Measurements from ENCODE around the gene FAM13B. TPM values are rescaled to one million over a fixed set of nuclear protein-coding genes. Genes with fewer than 3 reads are reported as not detected.

FAM13B gene
- total RNA-seq, 1 donor = 59.7 TPM

- Histone ChIP-seq H3K9me3 (ENCODE audit: low read depth, low read length) (no peaks in the 10 kb centered on the region), H3K4me2 (ENCODE audit: insufficient read depth, low read length) (no peak overlapping the region), H4K20me1 (ENCODE audit: insufficient read depth, low read length) (peaks cover 7% of the 10 kb centered on the region), H3K79me2 (ENCODE audit: insufficient read depth, low read length) (peaks cover 60% of the 10 kb centered on the region), H3K27ac (ENCODE audit: low read depth, low read length) (no peak overlapping the region), H3K4me3 (ENCODE audit: insufficient read depth, low read length) (no peak overlapping the region), H3K4me1 (ENCODE audit: insufficient read depth, low read length) (peaks cover 24% of the 10 kb centered on the region), H3K36me3 (ENCODE audit: insufficient read depth, low read length) (peaks cover 9% of the 10 kb centered on the region), H3K27me3 (ENCODE audit: insufficient read depth, low read length) (no peaks in the 10 kb centered on the region), H2AFZ (ENCODE audit: low read length) (no peak overlapping the region)
- TF ChIP-seq CTCF (IDR thresholded peaks at IDR 0.05; ENCODE audit: extremely low read depth, low read depth, low read length) = no peak
- peak; percentile 48 for DNase-seq (ENCODE audit: insufficient read length, low spot score, missing footprints)
These were observed 35.1 kb downstream of the FAM13B start for GRCh38 chr5:137997726-137998213.

DNA sequence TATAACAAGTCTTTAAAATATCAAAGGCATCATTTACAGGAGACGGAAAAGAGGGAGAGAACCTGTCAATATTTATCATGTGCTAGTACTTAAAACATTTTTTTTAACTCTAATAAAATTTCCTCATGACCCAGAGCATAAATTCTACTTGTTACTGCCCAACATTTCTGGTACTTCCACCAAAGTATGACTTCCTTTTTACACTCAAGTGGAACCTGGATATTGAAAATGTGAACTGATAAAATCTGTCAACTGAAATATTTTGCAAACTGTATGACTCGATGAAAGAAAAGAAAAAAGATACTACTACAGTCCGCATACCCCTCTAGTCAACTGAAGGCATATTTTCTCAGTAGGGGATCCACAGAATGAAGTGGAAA is 37.1 kb downstream of the FAM13B start:
- no peaks in the 10 kb centered on the region for H3K27me3 ChIP-seq (ENCODE audit: insufficient read depth, low read length)
- DNase-seq (ENCODE audit: insufficient read length, low spot score, missing footprints) = no peak
- H2AFZ ChIP-seq (ENCODE audit: low read length) = no peak overlapping the region
- H4K20me1 ChIP-seq (ENCODE audit: insufficient read depth, low read length) = peaks cover 7% of the 10 kb centered on the region
- peaks cover 24% of the 10 kb centered on the region for H3K4me1 ChIP-seq (ENCODE audit: insufficient read depth, low read length)
- H3K4me2 ChIP-seq (ENCODE audit: insufficient read depth, low read length) = peak overlapping the region; percentile 13
- peaks cover 64% of the 10 kb centered on the region for H3K79me2 ChIP-seq (ENCODE audit: insufficient read depth, low read length)
- H3K4me3 ChIP-seq (ENCODE audit: insufficient read depth, low read length) = no peak overlapping the region
- TF ChIP-seq CTCF (IDR thresholded peaks at IDR 0.05; ENCODE audit: extremely low read depth, low read depth, low read length) = no peak
- H3K36me3 ChIP-seq (ENCODE audit: insufficient read depth, low read length) = peaks cover 9% of the 10 kb centered on the region
- H3K27ac ChIP-seq (ENCODE audit: low read depth, low read length) = no peak overlapping the region
- no peaks in the 10 kb centered on the region for H3K9me3 ChIP-seq (ENCODE audit: low read depth, low read length)

- TF ChIP-seq CTCF (IDR thresholded peaks at IDR 0.05; ENCODE audit: extremely low read depth, low read depth, low read length) = no peak
- no peak overlapping the region for H2AFZ ChIP-seq (ENCODE audit: low read length)
- no peaks in the 10 kb centered on the region for H3K9me3 ChIP-seq (ENCODE audit: low read depth, low read length)
- peaks cover 7% of the 10 kb centered on the region for H4K20me1 ChIP-seq (ENCODE audit: insufficient read depth, low read length)
- peaks cover 9% of the 10 kb centered on the region for H3K36me3 ChIP-seq (ENCODE audit: insufficient read depth, low read length)
- H3K4me1 ChIP-seq (ENCODE audit: insufficient read depth, low read length) = peaks cover 24% of the 10 kb centered on the region
- H3K4me3 ChIP-seq (ENCODE audit: insufficient read depth, low read length) = no peak overlapping the region
- no peak for DNase-seq (ENCODE audit: insufficient read length, low spot score, missing footprints)
- H3K79me2 ChIP-seq (ENCODE audit: insufficient read depth, low read length) = peaks cover 64% of the 10 kb centered on the region
- peak overlapping the region; percentile 13 for H3K4me2 ChIP-seq (ENCODE audit: insufficient read depth, low read length)
- H3K27me3 ChIP-seq (ENCODE audit: insufficient read depth, low read length) = no peaks in the 10 kb centered on the region
- H3K27ac ChIP-seq (ENCODE audit: low read depth, low read length) = no peak overlapping the region
These were observed 37.7 kb downstream of the FAM13B start for GRCh38 chr5:137995077-137995748.

- no peak for TF ChIP-seq CTCF (IDR thresholded peaks at IDR 0.05; ENCODE audit: extremely low read depth, low read depth, low read length)
- DNase-seq (ENCODE audit: insufficient read length, low spot score, missing footprints) = peak; percentile 18
- Histone ChIP-seq H3K27ac (ENCODE audit: low read depth, low read length) (no peak overlapping the region), H3K4me1 (ENCODE audit: insufficient read depth, low read length) (peaks cover 18% of the 10 kb centered on the region), H3K4me3 (ENCODE audit: insufficient read depth, low read length) (no peak overlapping the region), H3K27me3 (ENCODE audit: insufficient read depth, low read length) (no peaks in the 10 kb centered on the region), H2AFZ (ENCODE audit: low read length) (no peak overlapping the region), H3K4me2 (ENCODE audit: insufficient read depth, low read length) (no peak overlapping the region), H3K79me2 (ENCODE audit: insufficient read depth, low read length) (peaks cover 61% of the 10 kb centered on the region), H4K20me1 (ENCODE audit: insufficient read depth, low read length) (peaks cover 7% of the 10 kb centered on the region), H3K9me3 (ENCODE audit: low read depth, low read length) (no peaks in the 10 kb centered on the region), H3K36me3 (ENCODE audit: insufficient read depth, low read length) (peaks cover 9% of the 10 kb centered on the region)
These were observed 38.3 kb downstream of the FAM13B start for GRCh38 chr5:137994556-137994955.

Measured in osteoblast (primary cell).